ENCODE results near the gene LEMD2. TPM values are rescaled to one million over a fixed set of nuclear protein-coding genes. Genes with fewer than 3 reads are reported as not detected.

LEMD2 gene
- total and polyA plus RNA-seq, 2 donors (not counting 3 experiments of a cell fraction or from before 2014, with no cell fraction given), result 61.1 to 81.8 TPM

DNA sequence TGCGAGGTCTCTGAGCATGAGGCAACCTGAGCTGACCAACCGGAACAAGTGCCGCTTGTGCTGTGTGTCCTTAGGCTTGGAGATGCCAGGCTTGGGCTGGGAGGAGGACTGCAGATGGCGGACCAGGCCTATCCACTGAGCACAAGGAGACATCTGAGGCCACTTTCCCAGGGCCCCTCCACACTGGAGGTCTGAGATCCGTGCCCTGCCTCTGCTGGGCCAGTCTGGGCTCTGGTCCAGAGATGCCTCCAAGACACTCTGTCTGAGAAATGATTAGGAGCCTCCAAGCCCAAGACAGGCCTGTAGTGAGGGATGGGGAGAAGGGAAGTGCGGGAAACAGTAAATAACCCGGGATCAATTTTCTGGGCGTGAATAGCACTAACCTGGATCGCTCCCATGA lies 17.9 kb upstream of the LEMD2 start:
- H3K27me3 ChIP-seq (ENCODE audit: control insufficient read depth in 2 of 2, insufficient read depth in 2 of 2, low read length in 2 of 2), result peaks cover 6 to 20% of the 10 kb centered on the region in 2 experiments
- H3K4me3 ChIP-seq (replicated peaks in 1 of 3; ENCODE audit: insufficient read depth in 1 of 3, low read depth in 1 of 3, low read length in 3 of 3), result no peak overlapping the region
- no peak for DNase-seq (ENCODE audit: low read depth, low spot score)
- no peak overlapping the region for H2AFZ ChIP-seq (ENCODE audit: low read depth, low read length)
- H3K9ac ChIP-seq (replicated peaks; ENCODE audit: extremely low read depth, insufficient read depth, low read length), result no peak overlapping the region
- no peak overlapping the region for H3K4me2 ChIP-seq (ENCODE audit: insufficient read depth, low read length)
- H3K27ac ChIP-seq (ENCODE audit: insufficient read depth, low read depth, low read length), result no peak overlapping the region
- H4K20me1 ChIP-seq (replicated peaks; ENCODE audit: control insufficient read depth, extremely low read depth, insufficient read depth, low read length), result no peaks in the 10 kb centered on the region
- intact Hi-C loops (cut with micrococcal nuclease) (no loop called here), dilution Hi-C loops (cut with MboI; ENCODE audit: extremely low pct_ligation_motif_present, low sequenced_read_pairs) (no loop called here)
- no peak for FAIRE-seq
- no TSS peak for BruUV-seq (replicated peaks)
- no peaks in the 10 kb centered on the region for H3K79me2 ChIP-seq (ENCODE audit: control insufficient read depth, insufficient read depth, low read length)
- no peaks in the 10 kb centered on the region for H3K9me1 ChIP-seq (replicated peaks; ENCODE audit: control insufficient read depth, extremely low read depth, insufficient read depth, low read length)
- no peaks in the 10 kb centered on the region for H3K4me1 ChIP-seq (ENCODE audit: control insufficient read depth, extremely low read depth, insufficient read depth, low read length)
- no peaks in the 10 kb centered on the region for H3K9me3 ChIP-seq (replicated peaks; ENCODE audit: control insufficient read depth, insufficient read depth, low read length)
- ChIA-PET CTCF (interaction anchor here (0.6 to 2.3 kb wide), 6 partner anchors 13 to 221 kb away, joined by 3 to 7 read pairs (median 4); no protein-coding TSS in a partner anchor), POLR2A (no interaction called here)
- TF ChIP-seq EZH2 (IDR thresholded peaks at IDR 0.05; ENCODE audit: borderline replicate concordance, low read depth, low read length, severe bottlenecking) (no peak), MYC (IDR thresholded peaks at IDR 0.05; ENCODE audit: low read depth, low read length) (no peak), GATA2 (IDR thresholded peaks at IDR 0.05; ENCODE audit: insufficient read depth, insufficient read length, low read depth, low read length) (no peak), POLR2AphosphoS5 (IDR thresholded peaks at IDR 0.05; ENCODE audit: insufficient read depth, low read depth, low read length) (no peak), FOS (IDR thresholded peaks at IDR 0.05; ENCODE audit: borderline replicate concordance, insufficient read depth, low read length) (no peak), POLR2A (IDR thresholded peaks at IDR 0.05; ENCODE audit: low read depth, low read length) (no peak), JUN (IDR thresholded peaks at IDR 0.05; ENCODE audit: borderline replicate concordance, insufficient read depth, insufficient read length, low read depth) (no peak)
- TF ChIP-seq, protein P1, sequence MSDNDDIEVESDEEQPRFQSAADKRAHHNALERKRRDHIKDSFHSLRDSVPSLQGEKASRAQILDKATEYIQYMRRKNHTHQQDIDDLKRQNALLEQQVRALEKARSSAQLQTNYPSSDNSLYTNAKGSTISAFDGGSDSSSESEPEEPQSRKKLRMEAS (IDR thresholded peaks at IDR 0.05; ENCODE audit: insufficient read depth, insufficient read length), result no peak
- H3K36me3 ChIP-seq (ENCODE audit: control insufficient read depth in 2 of 2, extremely low read depth in 1 of 2, insufficient read depth in 2 of 2, low read length in 2 of 2), result no peaks in the 10 kb centered on the region

- Histone ChIP-seq H3K9me3 (replicated peaks; ENCODE audit: control insufficient read depth, insufficient read depth, low read length) (no peaks in the 10 kb centered on the region), H4K20me1 (replicated peaks; ENCODE audit: control insufficient read depth, extremely low read depth, insufficient read depth, low read length) (no peaks in the 10 kb centered on the region), H3K79me2 (ENCODE audit: control insufficient read depth, insufficient read depth, low read length) (no peaks in the 10 kb centered on the region), H3K27me3 (ENCODE audit: control insufficient read depth in 2 of 2, insufficient read depth in 2 of 2, low read length in 2 of 2) (peaks cover 3 to 8% of the 10 kb centered on the region in 2 experiments), H3K36me3 (ENCODE audit: control insufficient read depth in 2 of 2, extremely low read depth in 1 of 2, insufficient read depth in 2 of 2, low read length in 2 of 2) (no peaks in the 10 kb centered on the region), H3K27ac (ENCODE audit: insufficient read depth, low read depth, low read length) (no peak within 1 kb of the TSS), H3K4me1 (ENCODE audit: control insufficient read depth, extremely low read depth, insufficient read depth, low read length) (no peaks in the 10 kb centered on the region), H3K4me2 (ENCODE audit: insufficient read depth, low read length) (no peak within 1 kb of the TSS), H3K4me3 (replicated peaks in 1 of 3; ENCODE audit: insufficient read depth in 1 of 3, low read depth in 1 of 3, low read length in 3 of 3) (no peak within 1 kb of the TSS), H3K9ac (replicated peaks; ENCODE audit: extremely low read depth, insufficient read depth, low read length) (no peak within 1 kb of the TSS), H2AFZ (ENCODE audit: low read depth, low read length) (no peak within 1 kb of the TSS), H3K9me1 (replicated peaks; ENCODE audit: control insufficient read depth, extremely low read depth, insufficient read depth, low read length) (no peaks in the 10 kb centered on the region)
- dilution Hi-C loops (cut with MboI; ENCODE audit: extremely low pct_ligation_motif_present, low sequenced_read_pairs), result no loop called here
- ChIA-PET CTCF (interaction anchor here (1.0 to 1.5 kb wide), 3 partner anchors 11 to 222 kb away, joined by 3 to 4 read pairs (median 3); no protein-coding TSS in a partner anchor), POLR2A (interaction anchor here (1.1 kb wide), 1 partner anchor 12 kb away, joined by 5 read pairs; no protein-coding TSS in a partner anchor)
- FAIRE-seq (no peak), DNase-seq (ENCODE audit: low read depth, low spot score) (no peak)
- intact Hi-C loops (cut with micrococcal nuclease), result no loop called here
- BruUV-seq (replicated peaks), result no TSS peak
- TF ChIP-seq MYC (IDR thresholded peaks at IDR 0.05; ENCODE audit: low read depth, low read length), result no peak
- no peak for TF ChIP-seq EZH2 (IDR thresholded peaks at IDR 0.05; ENCODE audit: borderline replicate concordance, low read depth, low read length, severe bottlenecking)
- no peak for TF ChIP-seq POLR2A (IDR thresholded peaks at IDR 0.05; ENCODE audit: low read depth, low read length)
- TF ChIP-seq, protein P1 (IDR thresholded peaks at IDR 0.05; ENCODE audit: insufficient read depth, insufficient read length), result no peak
- TF ChIP-seq, protein P2, sequence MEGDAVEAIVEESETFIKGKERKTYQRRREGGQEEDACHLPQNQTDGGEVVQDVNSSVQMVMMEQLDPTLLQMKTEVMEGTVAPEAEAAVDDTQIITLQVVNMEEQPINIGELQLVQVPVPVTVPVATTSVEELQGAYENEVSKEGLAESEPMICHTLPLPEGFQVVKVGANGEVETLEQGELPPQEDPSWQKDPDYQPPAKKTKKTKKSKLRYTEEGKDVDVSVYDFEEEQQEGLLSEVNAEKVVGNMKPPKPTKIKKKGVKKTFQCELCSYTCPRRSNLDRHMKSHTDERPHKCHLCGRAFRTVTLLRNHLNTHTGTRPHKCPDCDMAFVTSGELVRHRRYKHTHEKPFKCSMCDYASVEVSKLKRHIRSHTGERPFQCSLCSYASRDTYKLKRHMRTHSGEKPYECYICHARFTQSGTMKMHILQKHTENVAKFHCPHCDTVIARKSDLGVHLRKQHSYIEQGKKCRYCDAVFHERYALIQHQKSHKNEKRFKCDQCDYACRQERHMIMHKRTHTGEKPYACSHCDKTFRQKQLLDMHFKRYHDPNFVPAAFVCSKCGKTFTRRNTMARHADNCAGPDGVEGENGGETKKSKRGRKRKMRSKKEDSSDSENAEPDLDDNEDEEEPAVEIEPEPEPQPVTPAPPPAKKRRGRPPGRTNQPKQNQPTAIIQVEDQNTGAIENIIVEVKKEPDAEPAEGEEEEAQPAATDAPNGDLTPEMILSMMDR (IDR thresholded peaks at IDR 0.05; ENCODE audit: extremely low read depth in 1 of 2, insufficient read depth in 1 of 2, low read depth in 1 of 2, low read length in 2 of 2), result no peak
- no peak for TF ChIP-seq JUN (IDR thresholded peaks at IDR 0.05; ENCODE audit: borderline replicate concordance, insufficient read depth, insufficient read length, low read depth)
- no peak for TF ChIP-seq GATA2 (IDR thresholded peaks at IDR 0.05; ENCODE audit: insufficient read depth, insufficient read length, low read depth, low read length)
- TF ChIP-seq POLR2AphosphoS5 (IDR thresholded peaks at IDR 0.05; ENCODE audit: insufficient read depth, low read depth, low read length), result no peak
- TF ChIP-seq FOS (IDR thresholded peaks at IDR 0.05; ENCODE audit: borderline replicate concordance, insufficient read depth, low read length), result no peak
Observed at GRCh38 chr6:33803571-33804053, 14.7 kb upstream of the LEMD2 start, which contains the start of gene MLN. Gene MLN (minus strand): TSS chr6:33804003. CDS start chr6:33801163, 2,840 bp downstream.
